BJ (cell line): ENCODE measurements around the gene C1QTNF6. TPM values are rescaled to one million over a fixed set of nuclear protein-coding genes. Genes with fewer than 3 reads are reported as not detected.

ENCODE experiments used
- CTCF ChIA-PET: fragments of 350-600 bp; formaldehyde crosslinking; extraction: SDS; loops from one replicate; lab custom pipeline; 2021; ENCODE audit warnings: antibody characterized with exemption, inconsistent platforms; lab: Yijun Ruan, JAX
- POLR2A ChIA-PET: fragments of 300-600 bp; sonication (Branson Sonifier 250); formaldehyde crosslinking; extraction: SDS; loops from one replicate; lab custom pipeline; 2021; ENCODE audit warnings: antibody characterized with exemption; lab: Charles Lee
- DNase-seq: peaks from one replicate; pipeline ENCODE4 v3.0.0-alpha.2; 2011; ENCODE audit warnings: low read depth
- H3K27me3 ChIP-seq: 2 replicates; pipeline ENCODE4 v1.6.0; 2011; ENCODE audit warnings: low read length; ENCODE audit not compliant: control insufficient read depth, insufficient read depth
- H3K36me3 ChIP-seq: 2 replicates; pipeline ENCODE4 v1.5.1; 2011; ENCODE audit warnings: low read length; ENCODE audit not compliant: control insufficient read depth, insufficient read depth
- H3K4me3 ChIP-seq: 2 replicates; pipeline ENCODE4 v1.5.1; 2011; ENCODE audit warnings: low read depth, mild to moderate bottlenecking, control low read depth, low read length
- polyA plus RNA-seq: library from polyadenylated mRNA; depleted of rRNA; stranded (reverse); fragments of >200 nt; gene quantifications from 2 replicates; pipeline ENCODE4 v1.2.3, GENCODE V29; 2011
- TF ChIP-seq, protein P1 (sequence below): IDR thresholded peaks from 2 replicates; pipeline ENCODE4 v1.5.1; 2011; ENCODE audit warnings: low read depth, mild to moderate bottlenecking, control low read depth, inconsistent platforms, low read length, moderate library complexity; ENCODE audit not compliant: insufficient read depth

Gene C1QTNF6
- polyA plus RNA-seq, 1 experiment = 19.3 TPM

DNA sequence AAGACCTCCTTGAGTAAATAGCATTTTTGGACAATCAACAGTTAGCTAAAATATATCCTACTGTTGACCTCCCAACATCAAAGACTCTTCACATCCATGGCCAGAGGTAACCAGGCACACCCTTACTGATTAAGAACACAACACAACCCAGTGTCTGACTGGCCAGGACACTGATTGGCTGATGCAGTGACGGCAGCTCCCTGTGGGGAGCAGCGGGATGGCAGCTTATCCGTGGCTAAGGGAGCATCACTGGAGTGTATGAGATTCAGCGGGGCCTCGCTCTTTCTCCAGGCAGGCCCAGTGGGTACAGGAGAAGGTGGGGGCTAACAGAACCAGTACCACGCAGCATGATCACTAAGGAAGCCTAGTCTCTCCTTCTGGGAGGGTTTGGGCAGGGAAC, 28.0 kb downstream of the C1QTNF6 start:
- POLR2A ChIA-PET = no interaction called here

DNA sequence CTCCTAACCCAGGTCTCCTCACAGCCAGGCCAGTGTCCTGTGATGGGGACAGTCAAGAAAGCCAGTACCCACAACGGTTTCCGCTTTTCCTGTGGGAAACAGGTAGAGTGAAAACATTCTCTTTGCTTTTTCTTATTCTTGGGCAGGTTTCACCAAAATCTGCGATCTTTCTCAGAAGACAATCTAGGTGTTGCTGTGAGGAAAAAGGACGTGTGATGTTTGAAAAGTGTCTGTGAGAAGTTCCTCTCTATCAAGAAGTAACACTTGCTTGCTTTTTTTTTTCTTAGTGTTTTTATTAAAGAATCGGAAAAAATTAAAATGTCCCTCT, 29.1 kb downstream of the C1QTNF6 start:
- DNase-seq = no peak
- Histone ChIP-seq H3K36me3 (no peaks in the 10 kb centered on the region), H3K27me3 (peaks cover 11% of the 10 kb centered on the region), H3K4me3 (no peak overlapping the region)
- ChIA-PET POLR2A (no interaction called here), CTCF (no interaction called here)
- TF ChIP-seq, protein P1, sequence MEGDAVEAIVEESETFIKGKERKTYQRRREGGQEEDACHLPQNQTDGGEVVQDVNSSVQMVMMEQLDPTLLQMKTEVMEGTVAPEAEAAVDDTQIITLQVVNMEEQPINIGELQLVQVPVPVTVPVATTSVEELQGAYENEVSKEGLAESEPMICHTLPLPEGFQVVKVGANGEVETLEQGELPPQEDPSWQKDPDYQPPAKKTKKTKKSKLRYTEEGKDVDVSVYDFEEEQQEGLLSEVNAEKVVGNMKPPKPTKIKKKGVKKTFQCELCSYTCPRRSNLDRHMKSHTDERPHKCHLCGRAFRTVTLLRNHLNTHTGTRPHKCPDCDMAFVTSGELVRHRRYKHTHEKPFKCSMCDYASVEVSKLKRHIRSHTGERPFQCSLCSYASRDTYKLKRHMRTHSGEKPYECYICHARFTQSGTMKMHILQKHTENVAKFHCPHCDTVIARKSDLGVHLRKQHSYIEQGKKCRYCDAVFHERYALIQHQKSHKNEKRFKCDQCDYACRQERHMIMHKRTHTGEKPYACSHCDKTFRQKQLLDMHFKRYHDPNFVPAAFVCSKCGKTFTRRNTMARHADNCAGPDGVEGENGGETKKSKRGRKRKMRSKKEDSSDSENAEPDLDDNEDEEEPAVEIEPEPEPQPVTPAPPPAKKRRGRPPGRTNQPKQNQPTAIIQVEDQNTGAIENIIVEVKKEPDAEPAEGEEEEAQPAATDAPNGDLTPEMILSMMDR = no peak

More for the DNA sequence above, 28.0 kb downstream of the C1QTNF6 start:
- Histone ChIP-seq H3K36me3 (no peaks in the 10 kb centered on the region), H3K4me3 (no peak overlapping the region), H3K27me3 (peaks cover 11% of the 10 kb centered on the region)
- no peak for DNase-seq
- TF ChIP-seq, protein P1 = no peak
- CTCF ChIA-PET = interaction anchor here (9.7 kb wide), 1 partner anchor 38 kb away, joined by 161 read pairs; no protein-coding TSS in a partner anchor

DNA sequence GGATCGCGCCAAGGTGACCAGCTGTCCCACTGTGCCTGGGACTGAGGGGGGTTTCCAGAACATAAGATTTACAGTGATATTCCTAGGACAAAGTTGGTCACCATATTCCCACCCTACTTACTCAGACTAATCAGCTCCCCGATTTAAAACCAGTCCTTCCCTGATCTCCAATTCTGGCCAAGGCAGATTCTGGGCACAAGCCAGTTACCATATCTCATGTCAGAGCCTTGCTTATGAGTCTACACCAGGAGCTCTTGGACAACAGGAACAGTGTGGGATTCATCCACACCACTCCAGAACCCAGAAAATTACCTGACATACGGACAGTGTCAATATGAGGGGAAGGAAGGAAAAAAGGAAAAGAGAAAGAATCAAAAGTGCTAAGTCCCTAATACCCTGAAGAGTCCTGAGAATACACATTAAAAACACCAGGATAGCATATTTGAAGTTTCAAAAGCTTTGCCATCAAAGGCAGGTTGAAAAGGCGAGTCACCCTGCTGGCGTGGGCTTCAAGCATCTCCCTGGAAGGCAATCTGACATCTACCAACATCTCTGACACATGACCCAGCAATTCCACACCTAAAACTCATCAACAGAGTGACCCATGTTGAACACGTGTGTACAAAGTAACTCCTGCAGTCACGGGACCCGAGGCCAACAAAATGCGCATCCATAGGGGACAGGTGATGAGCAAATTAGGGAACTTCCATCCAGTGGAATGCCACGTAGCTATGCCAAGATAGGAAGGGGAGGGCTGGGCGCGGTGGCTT, 30.3 kb downstream of the C1QTNF6 start:
- Histone ChIP-seq H3K27me3 (peaks cover 9% of the 10 kb centered on the region), H3K36me3 (no peaks in the 10 kb centered on the region), H3K4me3 (no peak overlapping the region)
- ChIA-PET POLR2A (no interaction called here), CTCF (interaction anchor here (1.2 to 2.3 kb wide), 3 partner anchors 10 to 81 kb away, joined by 3 to 16 read pairs (median 8); no protein-coding TSS in a partner anchor)
- no peak for DNase-seq
- TF ChIP-seq, protein P1 = no peak

DNA sequence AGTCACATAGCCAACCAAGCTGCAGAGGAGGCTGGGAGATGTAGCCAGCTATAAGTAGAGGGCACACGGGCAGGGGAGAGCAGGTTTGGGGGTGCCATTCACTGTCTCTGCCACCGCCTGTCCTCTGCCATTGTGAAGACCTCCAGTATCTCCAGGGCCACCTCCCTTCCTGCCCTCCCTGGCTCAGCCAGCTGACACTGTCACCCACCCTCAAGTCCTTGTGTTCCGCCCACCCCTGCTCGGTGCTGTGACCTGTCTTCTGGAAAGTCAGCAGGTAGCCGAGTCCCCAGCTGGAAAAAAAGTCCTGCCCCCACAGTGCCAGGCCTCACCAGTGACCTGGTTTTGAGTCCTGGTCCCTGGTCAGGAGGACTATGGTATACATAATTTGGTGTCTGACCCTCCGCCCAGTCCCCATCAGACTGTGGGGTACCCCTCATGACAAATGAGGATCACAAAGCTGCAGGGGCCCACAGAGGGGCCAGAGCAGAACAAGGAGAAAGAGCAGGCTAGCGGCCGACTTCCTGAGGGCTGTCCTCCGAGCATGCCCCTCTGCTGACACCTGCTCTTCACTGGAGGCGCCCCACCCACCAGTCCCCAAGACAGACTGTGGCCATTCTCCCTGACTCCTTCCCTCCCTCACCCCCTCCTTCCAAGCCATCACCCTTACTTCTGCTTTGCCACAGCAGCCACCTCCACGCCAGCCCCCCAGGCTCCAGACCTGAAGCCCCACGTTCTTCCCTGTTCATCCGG, 31.2 kb downstream of the C1QTNF6 start:
- H3K27me3 ChIP-seq = peaks cover 7% of the 10 kb centered on the region; the same call in 1 of the 2 replicates
- no peaks in the 10 kb centered on the region for H3K36me3 ChIP-seq
- no peak for DNase-seq
- no peak overlapping the region for H3K4me3 ChIP-seq
- TF ChIP-seq, protein P1 = no peak
- POLR2A ChIA-PET = no interaction called here
- CTCF ChIA-PET = interaction anchor here (0.7 to 2.3 kb wide), 6 partner anchors 11 to 105 kb away, joined by 3 to 16 read pairs (median 3); no protein-coding TSS in a partner anchor

DNA sequence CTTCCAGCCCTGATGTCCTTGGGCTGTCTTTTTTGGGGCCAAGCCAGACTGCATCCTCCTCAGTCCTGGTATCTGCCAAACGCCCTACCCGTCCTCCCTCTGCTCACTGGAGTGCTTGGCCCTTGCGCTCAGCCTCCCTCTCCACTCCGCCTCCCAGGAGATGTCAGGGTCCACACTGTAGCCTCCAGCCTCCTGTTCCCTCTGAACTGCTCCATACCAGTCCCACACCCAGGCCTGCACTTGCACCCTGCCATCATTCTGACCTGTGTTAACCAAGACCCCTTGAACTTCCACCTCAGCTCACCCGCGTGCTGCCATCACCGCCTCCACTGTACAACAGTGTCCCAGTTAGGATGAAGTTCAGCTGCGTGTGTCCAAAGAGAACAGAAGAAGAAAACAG, 32.1 kb downstream of the C1QTNF6 start:
- Histone ChIP-seq H3K4me3 (no peak overlapping the region), H3K27me3 (peaks cover 7% of the 10 kb centered on the region; the same call in 1 of the 2 replicates), H3K36me3 (no peaks in the 10 kb centered on the region)
- TF ChIP-seq, protein P1 = no peak
- DNase-seq = no peak
- ChIA-PET CTCF (interaction anchor here (0.7 to 2.3 kb wide), 4 partner anchors 12 to 44 kb away, joined by 3 to 16 read pairs (median 6); no protein-coding TSS in a partner anchor), POLR2A (no interaction called here)
